Measurements from ENCODE around the gene MYOG. TPM values are rescaled to one million over a fixed set of nuclear protein-coding genes. Genes with fewer than 3 reads are reported as not detected.

The MYOG gene
- total RNA-seq, 1 experiment from 2014 or later, result not detected

DNA sequence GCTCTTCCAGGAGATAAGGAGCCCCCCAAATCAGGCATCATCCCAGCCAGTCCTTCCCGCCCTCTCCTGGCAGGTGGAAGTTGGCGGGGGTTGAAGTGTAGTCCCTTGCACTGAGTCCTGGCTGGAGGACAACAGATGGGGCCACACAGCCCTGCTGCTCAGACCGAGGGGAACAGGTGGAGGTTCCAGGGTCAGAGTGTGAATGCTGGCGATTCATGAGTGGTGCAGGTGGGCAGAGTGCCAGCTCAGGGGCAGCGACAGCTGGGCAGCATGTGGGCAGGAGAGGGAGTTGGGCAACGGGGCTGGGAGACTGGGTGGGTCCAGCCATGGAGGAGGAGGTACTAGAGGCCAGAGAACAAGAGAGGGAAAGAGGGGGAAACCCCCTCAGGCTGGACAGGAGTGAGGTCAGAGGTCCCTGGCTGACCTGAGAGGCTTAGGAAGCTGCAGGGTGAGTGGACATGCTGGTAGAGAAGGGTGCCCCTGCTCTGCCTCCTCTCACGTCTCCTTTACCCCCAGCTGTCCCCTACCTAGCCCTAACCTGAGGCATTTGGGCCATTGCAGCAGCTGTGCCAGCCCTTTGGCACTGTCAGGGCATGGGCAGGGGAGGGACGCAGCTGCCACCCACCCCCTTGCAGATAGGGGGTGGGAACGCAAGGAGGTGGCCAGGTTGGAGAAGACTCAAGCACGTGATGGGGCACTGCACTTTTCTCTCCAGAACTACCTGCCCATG is 30.4 kb upstream of the MYOG start:
- H3K9me3 Mint-ChIP-seq (ENCODE audit: unreplicated experiment), result no peaks in the 10 kb centered on the region
- H3K4me1 Mint-ChIP-seq (ENCODE audit: insufficient read depth, unreplicated experiment), result peaks cover 10% of the 10 kb centered on the region
- DNase-seq (ENCODE audit: unreplicated experiment), result peak; percentile 22
- H3K36me3 Mint-ChIP-seq (ENCODE audit: insufficient read depth, unreplicated experiment), result no peaks in the 10 kb centered on the region
- POLR2A ChIA-PET, result interaction anchor here (0.9 to 1.1 kb wide), 2 partner anchors 17 to 84 kb away, joined by 3 read pairs; no protein-coding TSS in a partner anchor
- H3K27me3 Mint-ChIP-seq (ENCODE audit: insufficient read depth, unreplicated experiment), result peaks cover 28% of the 10 kb centered on the region
- BruUV-seq (replicated peaks), result no TSS peak
- no peak overlapping the region for H3K4me3 Mint-ChIP-seq (ENCODE audit: unreplicated experiment)
- H3K27ac Mint-ChIP-seq (ENCODE audit: low read depth, unreplicated experiment), result no peak overlapping the region
- no peak for TF ChIP-seq CTCF (IDR thresholded peaks at IDR 0.05; ENCODE audit: unreplicated experiment)
- CTCF ChIA-PET, result interaction anchor here (1.1 to 10.2 kb wide), 13 partner anchors 11 to 155 kb away, joined by 3 to 185 read pairs (median 19); partner anchors contain the start of genes ADORA1 and MYBPH
- intact Hi-C loops (cut with micrococcal nuclease), result loop anchor here (5.0 kb wide), 1 partner anchor 151 kb away; no protein-coding TSS in a partner anchor

GRCh38 chr1:203114202-203114601 is 28.4 kb upstream of the MYOG start:
- no TSS peak for BruUV-seq (replicated peaks)
- peaks cover 10% of the 10 kb centered on the region for H3K4me1 Mint-ChIP-seq (ENCODE audit: insufficient read depth, unreplicated experiment)
- H3K27me3 Mint-ChIP-seq (ENCODE audit: insufficient read depth, unreplicated experiment), result peaks cover 22% of the 10 kb centered on the region
- intact Hi-C loops (cut with micrococcal nuclease), result no loop called here
- DNase-seq (ENCODE audit: unreplicated experiment), result no peak
- ChIA-PET POLR2A (interaction anchor here (1.5 kb wide), 1 partner anchor 17 kb away, joined by 3 read pairs; no protein-coding TSS in a partner anchor), CTCF (interaction anchor here (0.9 to 10.2 kb wide), 6 partner anchors 12 to 155 kb away, joined by 3 to 185 read pairs (median 6); no protein-coding TSS in a partner anchor)
- no peak overlapping the region for H3K27ac Mint-ChIP-seq (ENCODE audit: low read depth, unreplicated experiment)
- H3K9me3 Mint-ChIP-seq (ENCODE audit: unreplicated experiment), result no peaks in the 10 kb centered on the region
- no peak for TF ChIP-seq CTCF (IDR thresholded peaks at IDR 0.05; ENCODE audit: unreplicated experiment)
- H3K4me3 Mint-ChIP-seq (ENCODE audit: unreplicated experiment), result no peak overlapping the region
- no peaks in the 10 kb centered on the region for H3K36me3 Mint-ChIP-seq (ENCODE audit: insufficient read depth, unreplicated experiment)

GRCh38 chr1:203113308-203113707 is 27.5 kb upstream of the MYOG start:
- no peaks in the 10 kb centered on the region for H3K36me3 Mint-ChIP-seq (ENCODE audit: insufficient read depth, unreplicated experiment)
- H3K27me3 Mint-ChIP-seq (ENCODE audit: insufficient read depth, unreplicated experiment), result peaks cover 24% of the 10 kb centered on the region
- peaks cover 10% of the 10 kb centered on the region for H3K4me1 Mint-ChIP-seq (ENCODE audit: insufficient read depth, unreplicated experiment)
- ChIA-PET CTCF (interaction anchor here (0.5 to 10.2 kb wide), 13 partner anchors 34 to 1641 kb away, joined by 3 to 185 read pairs (median 4); no protein-coding TSS in a partner anchor), POLR2A (interaction anchor here (1.5 kb wide), 1 partner anchor 18 kb away, joined by 3 read pairs; no protein-coding TSS in a partner anchor)
- H3K9me3 Mint-ChIP-seq (ENCODE audit: unreplicated experiment), result no peaks in the 10 kb centered on the region
- no peak overlapping the region for H3K27ac Mint-ChIP-seq (ENCODE audit: low read depth, unreplicated experiment)
- TF ChIP-seq CTCF (IDR thresholded peaks at IDR 0.05; ENCODE audit: unreplicated experiment), result no peak
- BruUV-seq (replicated peaks), result no TSS peak
- intact Hi-C loops (cut with micrococcal nuclease), result no loop called here
- DNase-seq (ENCODE audit: unreplicated experiment), result no peak
- no peak overlapping the region for H3K4me3 Mint-ChIP-seq (ENCODE audit: unreplicated experiment)

DNA sequence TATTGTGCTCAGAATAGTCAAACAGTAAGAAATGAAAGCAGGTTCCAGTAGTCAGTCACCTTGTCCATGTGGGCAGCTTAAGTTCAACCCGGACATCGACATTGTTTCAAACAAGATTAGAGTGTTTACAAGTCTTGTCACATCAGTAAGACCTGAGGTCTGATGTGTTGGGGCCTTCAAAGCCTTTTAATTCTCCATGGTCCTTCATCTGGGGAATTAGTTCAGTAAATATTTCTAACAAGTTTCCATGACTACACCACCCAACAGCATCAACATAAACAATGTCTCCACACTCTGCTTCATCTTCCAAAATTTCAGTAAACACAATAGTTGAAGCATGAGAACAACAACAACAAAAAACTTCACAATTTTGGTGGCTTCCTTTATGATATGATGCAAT is 26.7 kb upstream of the MYOG start:
- H3K9me3 Mint-ChIP-seq (ENCODE audit: unreplicated experiment), result no peaks in the 10 kb centered on the region
- no peak for TF ChIP-seq CTCF (IDR thresholded peaks at IDR 0.05; ENCODE audit: unreplicated experiment)
- no peak overlapping the region for H3K27ac Mint-ChIP-seq (ENCODE audit: low read depth, unreplicated experiment)
- H3K27me3 Mint-ChIP-seq (ENCODE audit: insufficient read depth, unreplicated experiment), result peaks cover 33% of the 10 kb centered on the region
- peaks cover 5% of the 10 kb centered on the region for H3K4me1 Mint-ChIP-seq (ENCODE audit: insufficient read depth, unreplicated experiment)
- H3K36me3 Mint-ChIP-seq (ENCODE audit: insufficient read depth, unreplicated experiment), result no peaks in the 10 kb centered on the region
- no peak for DNase-seq (ENCODE audit: unreplicated experiment)
- ChIA-PET CTCF (interaction anchor here (0.6 to 10.2 kb wide), 8 partner anchors 34 to 125 kb away, joined by 3 to 185 read pairs (median 4); no protein-coding TSS in a partner anchor), POLR2A (interaction anchor here (0.6 kb wide), 1 partner anchor 14 kb away, joined by 3 read pairs; no protein-coding TSS in a partner anchor)
- intact Hi-C loops (cut with micrococcal nuclease), result no loop called here
- no peak overlapping the region for H3K4me3 Mint-ChIP-seq (ENCODE audit: unreplicated experiment)
- no TSS peak for BruUV-seq (replicated peaks)

Data from MCF 10A (cell line).